ENCODE data around the gene GALE. TPM values are rescaled to one million over a fixed set of nuclear protein-coding genes. Genes with fewer than 3 reads are reported as not detected.

GALE gene
- total and polyA plus RNA-seq, 2 of the 13 experiments (the other 11 are each of a cell fraction or from before 2014, with no cell fraction given) = 85.2 to 88.4 TPM

GRCh38 chr1:23809751-23810171 is 9.2 kb upstream of the GALE start (continued):
- no peak for TF ChIP-seq DPF2 (CRISPR knock-in tag; IDR thresholded peaks at IDR 0.05; ENCODE audit: borderline replicate concordance, low read depth)
- no peak for TF ChIP-seq ZNF850 (CRISPR knock-in tag; conservative IDR thresholded peaks at IDR 0.05)
- no peak for TF ChIP-seq GTF3A (CRISPR knock-in tag; conservative IDR thresholded peaks at IDR 0.05)
- no peak for TF ChIP-seq SMARCE1 (IDR thresholded peaks at IDR 0.05; ENCODE audit: borderline replicate concordance)
- TF ChIP-seq ZNF558 (CRISPR knock-in tag; IDR thresholded peaks at IDR 0.05; ENCODE audit: borderline replicate concordance) = no peak
- no peak for TF ChIP-seq DNMT1 (CRISPR knock-in tag; IDR thresholded peaks at IDR 0.05)

- no peak overlapping the region for H2AFZ ChIP-seq (ENCODE audit: low read length)
- intact Hi-C loops (cut with micrococcal nuclease; ENCODE audit: unreplicated experiment) (no loop called here), in situ Hi-C loops (cut with HindIII; ENCODE audit: extremely low pct_ligation_motif_present, low pct_unique_long_range_greater_than_20kb) (loop anchor here (5.0 kb wide), 2 partner anchors 60 to 110 kb away; partner anchors contain the start of gene FUCA1)
- ATAC-seq = no peak
- H3K9me3 ChIP-seq (ENCODE audit: low read length) = no peaks in the 10 kb centered on the region
- ChIA-PET CTCF (ENCODE audit: low intra/inter-chr PET ratio, low total read pairs) (no interaction called here), POLR2A (interaction anchor here (1.0 to 1.2 kb wide), 2 partner anchors 17 to 29 kb away, joined by 4 to 5 read pairs; partner anchors contain the start of gene PITHD1)
- H3K9ac ChIP-seq (ENCODE audit: insufficient read depth, low read depth, low read length) = no peak overlapping the region
- WGBS (ENCODE audit: low lambda C conversion rate) = 100% methylated on average over 2 of the region's 3 CpGs
- no TSS peak for BruUV-seq (replicated peaks)
- no peak overlapping the region for H3K27ac ChIP-seq (ENCODE audit: extremely low read length, insufficient read depth, low read length)
- no peaks in the 10 kb centered on the region for H3K79me2 ChIP-seq (ENCODE audit: insufficient read depth, low read length)
- peaks cover 59% of the 10 kb centered on the region for H3K4me1 ChIP-seq (ENCODE audit: insufficient read depth, low read length)
- H3K36me3 ChIP-seq (replicated peaks in 1 of 2; ENCODE audit: control insufficient read depth in 1 of 2, insufficient read depth in 2 of 2, low read length in 2 of 2) = peaks cover 2 to 8% of the 10 kb centered on the region in 2 experiments; a peak in 2 of 5 replicates
- no peaks in the 10 kb centered on the region for H3K27me3 ChIP-seq (ENCODE audit: control insufficient read depth in 1 of 2, insufficient read depth in 2 of 2, low read length in 2 of 2)
- H4K20me1 ChIP-seq (ENCODE audit: insufficient read depth, low read length) = no peaks in the 10 kb centered on the region
- no peak for DNase-seq (ENCODE audit: low spot score)
- no peak overlapping the region for H3K4me2 ChIP-seq (ENCODE audit: low read depth, low read length)
- TF ChIP-seq SKI (IDR thresholded peaks at IDR 0.05; ENCODE audit: partially characterized antibody) (no peak), SP1 (IDR thresholded peaks at IDR 0.05) (no peak), SP1 (CRISPR knock-in tag; IDR thresholded peaks at IDR 0.05) (no peak), HNRNPH1 (optimal IDR thresholded peaks at IDR 0.05; ENCODE audit: low read depth, low read length) (no peak), GRHL1 (CRISPR knock-in tag; conservative IDR thresholded peaks at IDR 0.05) (no peak), FOSL1 (CRISPR knock-in tag; IDR thresholded peaks at IDR 0.05; ENCODE audit: borderline replicate concordance) (no peak), UBTF (CRISPR knock-in tag; IDR thresholded peaks at IDR 0.05) (no peak), DDIT3 (CRISPR knock-in tag; IDR thresholded peaks at IDR 0.05) (no peak), HOXA5 (CRISPR knock-in tag; IDR thresholded peaks at IDR 0.05) (no peak), ZNF484 (CRISPR knock-in tag; IDR thresholded peaks at IDR 0.05; ENCODE audit: borderline replicate concordance, low read depth) (no peak), BRF2 (CRISPR knock-in tag; IDR thresholded peaks at IDR 0.05) (no peak), NFKB2 (CRISPR knock-in tag; IDR thresholded peaks at IDR 0.05; ENCODE audit: borderline replicate concordance) (no peak), PLRG1 (conservative IDR thresholded peaks at IDR 0.05) (no peak), ZSCAN31 (CRISPR knock-in tag; IDR thresholded peaks at IDR 0.05; ENCODE audit: low read depth) (no peak), JUND (CRISPR knock-in tag; IDR thresholded peaks at IDR 0.05) (no peak)
- FAIRE-seq = no peak
- no peak overlapping the region for H3K4me3 ChIP-seq (replicated peaks in 1 of 3; ENCODE audit: insufficient read depth in 1 of 3, low read depth in 2 of 3, low read length in 3 of 3)
These were observed 6.9 kb upstream of the GALE start for GRCh38 chr1:23807453-23807852.
